ENCODE data around the gene KAT2A.

KAT2A gene

DNA sequence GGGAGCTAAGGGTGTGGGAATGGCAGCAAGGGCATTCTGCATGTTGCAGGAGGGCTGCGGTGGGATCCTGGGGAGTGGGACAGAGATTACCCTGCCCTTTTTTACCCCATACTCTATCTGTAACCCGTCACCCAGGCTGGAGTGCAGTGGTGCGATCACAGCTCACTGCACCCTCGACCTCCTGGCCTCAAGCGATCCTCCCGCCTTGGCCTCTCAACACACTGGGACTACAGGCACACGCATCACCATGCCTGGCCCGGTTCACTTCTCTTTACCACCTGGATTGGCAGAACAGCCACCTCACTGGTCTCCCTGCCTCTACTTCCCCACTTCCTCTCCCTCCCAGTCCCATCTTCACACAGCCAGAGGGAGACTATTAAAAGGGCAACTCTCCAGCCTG is 32.4 kb downstream of the KAT2A start:
- no peaks in the 10 kb centered on the region; the same call in 1 of the 2 replicates for H3K27me3 ChIP-seq (replicated peaks; ENCODE audit: control insufficient read depth, insufficient read depth, low read length)
- DNase-seq (ENCODE audit: extremely low read depth, insufficient read length): no peak
- no peaks in the 10 kb centered on the region for H3K36me3 ChIP-seq (ENCODE audit: control insufficient read depth, insufficient read depth, low read length)
- TF ChIP-seq, protein P1, sequence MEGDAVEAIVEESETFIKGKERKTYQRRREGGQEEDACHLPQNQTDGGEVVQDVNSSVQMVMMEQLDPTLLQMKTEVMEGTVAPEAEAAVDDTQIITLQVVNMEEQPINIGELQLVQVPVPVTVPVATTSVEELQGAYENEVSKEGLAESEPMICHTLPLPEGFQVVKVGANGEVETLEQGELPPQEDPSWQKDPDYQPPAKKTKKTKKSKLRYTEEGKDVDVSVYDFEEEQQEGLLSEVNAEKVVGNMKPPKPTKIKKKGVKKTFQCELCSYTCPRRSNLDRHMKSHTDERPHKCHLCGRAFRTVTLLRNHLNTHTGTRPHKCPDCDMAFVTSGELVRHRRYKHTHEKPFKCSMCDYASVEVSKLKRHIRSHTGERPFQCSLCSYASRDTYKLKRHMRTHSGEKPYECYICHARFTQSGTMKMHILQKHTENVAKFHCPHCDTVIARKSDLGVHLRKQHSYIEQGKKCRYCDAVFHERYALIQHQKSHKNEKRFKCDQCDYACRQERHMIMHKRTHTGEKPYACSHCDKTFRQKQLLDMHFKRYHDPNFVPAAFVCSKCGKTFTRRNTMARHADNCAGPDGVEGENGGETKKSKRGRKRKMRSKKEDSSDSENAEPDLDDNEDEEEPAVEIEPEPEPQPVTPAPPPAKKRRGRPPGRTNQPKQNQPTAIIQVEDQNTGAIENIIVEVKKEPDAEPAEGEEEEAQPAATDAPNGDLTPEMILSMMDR (IDR thresholded peaks at IDR 0.05; ENCODE audit: insufficient read depth, low read length, poor library complexity, severe bottlenecking): no peak
- no peak overlapping the region for H3K4me3 ChIP-seq (replicated peaks; ENCODE audit: low read depth, low read length)

DNA sequence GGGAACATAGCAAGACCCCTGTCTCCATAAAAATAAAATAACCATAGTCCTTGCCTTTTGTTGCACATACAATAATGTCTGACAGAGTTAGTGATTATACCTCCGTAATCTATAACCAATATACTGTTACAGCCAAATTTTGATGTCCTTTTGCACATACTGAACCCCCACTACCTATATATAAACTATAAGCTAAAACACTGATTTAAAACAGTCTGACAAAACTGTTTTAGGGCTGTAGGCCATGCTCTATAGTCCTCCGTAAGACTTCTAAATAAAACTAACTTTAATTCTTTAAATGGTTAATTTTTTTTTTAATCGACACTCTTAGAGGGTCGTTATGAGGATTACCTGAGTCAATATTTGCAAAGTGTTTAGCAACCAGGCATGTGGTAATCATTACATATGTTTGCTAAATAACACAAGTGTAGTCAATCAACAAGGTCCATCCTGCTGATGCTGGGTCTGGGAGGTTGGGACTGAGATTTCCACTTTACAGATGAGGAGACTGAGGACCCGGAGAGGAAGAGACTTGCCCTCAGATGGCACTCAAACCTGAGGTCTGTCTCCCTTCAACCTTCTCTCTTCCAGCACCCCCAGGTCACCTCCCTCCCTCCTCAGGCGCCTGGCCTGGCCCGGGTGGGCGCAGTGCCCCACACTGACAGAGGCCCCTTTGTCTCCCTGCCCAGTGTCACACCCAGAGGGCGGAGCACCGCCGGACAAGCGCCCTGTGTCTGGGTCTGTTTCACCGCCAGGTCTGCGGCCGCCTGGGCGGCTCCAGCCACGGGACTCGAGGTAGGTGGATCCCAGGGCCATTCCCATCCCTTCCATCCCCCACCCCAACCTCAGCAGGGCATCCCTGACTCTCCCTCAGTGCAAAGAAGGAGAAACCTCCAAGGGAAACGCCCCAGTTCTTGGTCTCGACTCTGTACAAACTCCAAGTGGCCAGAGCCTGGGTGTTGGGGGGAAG is 33.1 kb downstream of the KAT2A start:
- DNase-seq (ENCODE audit: extremely low read depth, insufficient read length): no peak
- TF ChIP-seq, protein P1 (IDR thresholded peaks at IDR 0.05; ENCODE audit: insufficient read depth, low read length, poor library complexity, severe bottlenecking): no peak
- Histone ChIP-seq H3K36me3 (ENCODE audit: control insufficient read depth, insufficient read depth, low read length) (no peaks in the 10 kb centered on the region), H3K4me3 (replicated peaks; ENCODE audit: low read depth, low read length) (no peak overlapping the region), H3K27me3 (replicated peaks; ENCODE audit: control insufficient read depth, insufficient read depth, low read length) (no peaks in the 10 kb centered on the region; the same call in 1 of the 2 replicates)

DNA sequence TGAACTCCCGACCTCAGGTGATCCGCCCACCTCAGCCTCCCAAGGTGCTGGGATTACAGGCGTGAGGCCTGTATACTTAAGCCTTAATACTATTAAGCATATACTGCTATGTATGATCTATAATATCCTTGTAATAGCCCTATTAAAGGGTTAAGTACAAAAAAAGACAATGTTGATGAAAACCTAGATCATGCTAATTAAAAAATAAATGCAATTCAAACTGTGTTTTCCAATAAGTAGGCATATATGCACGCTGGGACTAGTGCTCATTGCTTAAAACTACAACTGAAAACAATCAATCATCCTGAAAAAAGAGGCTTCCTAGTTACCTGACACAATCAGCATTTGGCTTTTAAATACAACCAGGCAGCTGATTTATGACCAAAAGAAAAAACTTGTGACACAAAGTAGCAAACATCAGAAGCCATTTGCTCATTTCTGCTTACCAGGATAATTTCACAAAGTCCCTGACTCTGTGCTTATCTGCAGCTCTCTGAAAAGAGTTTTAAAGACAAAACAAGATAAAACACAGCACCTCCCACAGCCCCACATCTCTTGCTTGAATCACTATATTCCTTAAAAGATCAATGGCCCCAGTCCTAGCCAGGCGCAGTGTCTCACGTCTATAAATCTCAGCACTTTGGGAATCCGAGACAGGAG is 34.0 kb downstream of the KAT2A start:
- DNase-seq (ENCODE audit: extremely low read depth, insufficient read length): no peak
- Histone ChIP-seq H3K4me3 (replicated peaks; ENCODE audit: low read depth, low read length) (no peak overlapping the region), H3K27me3 (replicated peaks; ENCODE audit: control insufficient read depth, insufficient read depth, low read length) (no peaks in the 10 kb centered on the region), H3K36me3 (ENCODE audit: control insufficient read depth, insufficient read depth, low read length) (no peaks in the 10 kb centered on the region)
- TF ChIP-seq, protein P1 (IDR thresholded peaks at IDR 0.05; ENCODE audit: insufficient read depth, low read length, poor library complexity, severe bottlenecking): no peak

DNA sequence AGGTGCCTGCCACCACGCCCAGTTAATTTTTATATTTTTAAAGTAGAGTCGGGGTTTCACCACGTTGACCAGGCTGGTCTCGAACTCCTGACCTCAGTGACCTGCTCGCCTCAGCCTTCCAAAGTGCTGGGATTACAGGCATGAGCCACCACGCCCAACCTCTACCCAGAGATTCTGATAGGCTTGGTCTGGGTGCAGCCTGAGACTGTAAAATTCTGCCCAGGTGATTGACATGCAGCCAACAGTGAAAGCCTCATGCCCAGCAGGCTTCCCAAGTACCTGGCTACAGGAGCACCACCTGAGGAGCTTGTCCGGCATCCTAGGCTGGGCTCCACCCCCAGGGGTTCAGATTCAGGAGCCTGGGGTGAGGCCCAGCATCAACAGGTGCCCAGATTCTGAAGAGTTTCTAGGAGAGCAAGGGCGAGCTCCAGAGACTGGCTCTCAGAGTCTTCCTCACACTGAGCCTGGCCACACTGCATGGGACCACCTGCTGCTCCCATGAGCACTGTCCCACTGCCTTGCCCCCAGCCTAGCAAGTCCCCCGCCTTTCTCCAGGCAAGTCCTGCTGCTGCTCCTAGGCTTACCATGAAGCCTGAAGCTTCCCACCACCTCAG is 39.5 kb downstream of the KAT2A start:
- Histone ChIP-seq H3K4me3 (replicated peaks; ENCODE audit: low read depth, low read length) (no peak overlapping the region), H3K36me3 (ENCODE audit: control insufficient read depth, insufficient read depth, low read length) (no peaks in the 10 kb centered on the region), H3K27me3 (replicated peaks; ENCODE audit: control insufficient read depth, insufficient read depth, low read length) (0 out of 2 replicates have a peak, but pooled peaks cover 1% of the 10 kb centered on the region)
- TF ChIP-seq, protein P1 (IDR thresholded peaks at IDR 0.05; ENCODE audit: insufficient read depth, low read length, poor library complexity, severe bottlenecking): no peak
- no peak for DNase-seq (ENCODE audit: extremely low read depth, insufficient read length)

DNA sequence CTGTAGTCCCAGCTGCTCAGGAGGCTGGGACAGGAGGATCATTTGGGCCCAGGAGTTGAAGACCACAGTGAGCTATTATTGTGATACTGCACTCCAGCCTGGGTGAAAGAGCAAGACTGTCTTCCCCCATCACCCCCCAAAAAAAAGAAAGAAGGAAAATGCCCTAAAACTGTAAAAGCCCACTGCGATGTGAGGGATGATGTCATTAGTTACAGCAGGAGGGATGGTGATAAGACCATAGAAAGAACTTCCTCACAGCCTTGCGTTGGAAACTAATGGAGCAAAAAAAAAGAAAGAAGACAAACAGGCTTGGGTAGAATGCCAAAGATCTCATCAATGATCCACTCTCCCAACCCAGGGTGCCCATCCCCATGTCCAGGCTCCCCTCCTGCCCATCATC is 41.6 kb downstream of the KAT2A start:
- no peaks in the 10 kb centered on the region for H3K36me3 ChIP-seq (ENCODE audit: control insufficient read depth, insufficient read depth, low read length)
- no peak overlapping the region for H3K4me3 ChIP-seq (replicated peaks; ENCODE audit: low read depth, low read length)
- TF ChIP-seq, protein P1 (IDR thresholded peaks at IDR 0.05; ENCODE audit: insufficient read depth, low read length, poor library complexity, severe bottlenecking): no peak
- 0 out of 2 replicates have a peak, but pooled peaks cover 1% of the 10 kb centered on the region for H3K27me3 ChIP-seq (replicated peaks; ENCODE audit: control insufficient read depth, insufficient read depth, low read length)
- DNase-seq (ENCODE audit: extremely low read depth, insufficient read length): no peak

All from GM06990 (cell line).